Activated CD8-positive, alpha-beta T cell treated with anti-CD3 and anti-CD28 coated beads for 36 hours (primary cell): ENCODE data around the gene SOBP. TPM values are rescaled to one million over a fixed set of nuclear protein-coding genes. Genes with fewer than 3 reads are reported as not detected.
A peak's percentile ranks its signal among the peaks of the same experiment; 100 is the strongest.

Experiments used
- ATAC-seq: fragments of 200-7000 bp; cut with Tn5 transposase; one replicate; pipeline ENCODE4 v1.10.0; 2021; ENCODE audit warnings: mild to moderate bottlenecking, moderate library complexity
- CTCF ChIA-PET: fragments of 350-600 bp; sonication (Branson Sonifier 250); formaldehyde crosslinking; loops from one replicate; lab custom pipeline; 2021; ENCODE audit warnings: antibody characterized with exemption; lab: Charles Lee
- POLR2A ChIA-PET: fragments of 350-600 bp; sonication (Branson Sonifier 250); formaldehyde crosslinking; loops from one replicate; lab custom pipeline; 2021; ENCODE audit warnings: antibody characterized with exemption; lab: Charles Lee
- DNase-seq: peaks from one replicate; pipeline ENCODE4 v3.0.0-alpha.2; 2020
- H3K27ac Mint-ChIP-seq: one replicate; pipeline ENCODE4 v1.8.0; 2021; ENCODE audit warnings: mild to moderate bottlenecking, mixed read lengths
- H3K27me3 Mint-ChIP-seq: one replicate; pipeline ENCODE4 v1.8.0; 2021; ENCODE audit warnings: mixed read lengths
- H3K36me3 Mint-ChIP-seq: one replicate; pipeline ENCODE4 v1.8.0; 2021; ENCODE audit warnings: low read depth, mixed read lengths
- H3K4me1 Mint-ChIP-seq: one replicate; pipeline ENCODE4 v1.8.0; 2021; ENCODE audit warnings: low read depth, mixed read lengths
- H3K4me3 Mint-ChIP-seq: one replicate; pipeline ENCODE4 v1.8.0; 2021; ENCODE audit warnings: mild to moderate bottlenecking, moderate library complexity, mixed read lengths
- H3K9me3 Mint-ChIP-seq: one replicate; pipeline ENCODE4 v1.8.0; 2021; ENCODE audit warnings: mixed read lengths
- CTCF ChIP-seq: fragments of 200-600 bp; IDR thresholded peaks from one replicate; pipeline ENCODE4 v1.8.0; 2022; ENCODE audit warnings: antibody characterized with exemption, mild to moderate bottlenecking
- intact Hi-C: fragments of 100-400 bp; cut with micrococcal nuclease; formaldehyde crosslinking; loops from one replicate; pipeline ENCODE4 v1.10.0; 2022
- total RNA-seq, 2 experiments: library from RNA; stranded (reverse); gene quantifications; one replicate each; pipeline ENCODE4 v1.2.3, GENCODE V29; 2021

The SOBP gene
- total RNA-seq, 2 experiments from 2014 or later, result 0.77 to 1.1 TPM

GRCh38 chr6:107673076-107673494 is 183.2 kb downstream of the SOBP start:
- DNase-seq (no peak), ATAC-seq (no peak)
- CTCF ChIA-PET, result interaction anchor here (1.0 to 4.9 kb wide), 5 partner anchors 36 to 355 kb away, joined by 3 to 49 read pairs (median 4); no protein-coding TSS in a partner anchor
- H3K4me3 Mint-ChIP-seq, result no peak overlapping the region
- POLR2A ChIA-PET, result interaction anchor here (1.3 kb wide), 1 partner anchor 9 kb away, joined by 3 read pairs; no protein-coding TSS in a partner anchor
- H3K4me1 Mint-ChIP-seq, result peaks cover 26% of the 10 kb centered on the region
- no peak for TF ChIP-seq CTCF
- no peak overlapping the region for H3K27ac Mint-ChIP-seq
- no peaks in the 10 kb centered on the region for H3K36me3 Mint-ChIP-seq
- H3K9me3 Mint-ChIP-seq, result no peaks in the 10 kb centered on the region
- H3K27me3 Mint-ChIP-seq, result no peaks in the 10 kb centered on the region
- intact Hi-C loops, result loop anchor here (10.0 kb wide), 1 partner anchor 382 kb away; no protein-coding TSS in a partner anchor

- DNase-seq (peak; percentile 89), ATAC-seq (peak; percentile 98)
- Mint-ChIP-seq H3K36me3 (no peaks in the 10 kb centered on the region), H3K27ac (peak overlapping the region; percentile 91), H3K4me3 (peak overlapping the region; percentile 53), H3K27me3 (no peaks in the 10 kb centered on the region), H3K4me1 (peaks cover 16% of the 10 kb centered on the region), H3K9me3 (no peaks in the 10 kb centered on the region)
- intact Hi-C loops, result loop anchor here (1.0 to 10.0 kb wide), 3 partner anchors 172 to 380 kb away; no protein-coding TSS in a partner anchor
- CTCF ChIA-PET, result interaction anchor here (0.6 to 4.9 kb wide), 35 partner anchors 9 to 542 kb away, joined by 3 to 55 read pairs (median 4); no protein-coding TSS in a partner anchor
- POLR2A ChIA-PET, result interaction anchor here (0.7 to 1.1 kb wide), 3 partner anchors 19 to 176 kb away, joined by 3 read pairs; partner anchors contain the start of gene SCML4
- peak; percentile 91 for TF ChIP-seq CTCF
Measured at GRCh38 chr6:107674995-107675738, 185.2 kb downstream of the SOBP start.

- Mint-ChIP-seq H3K4me1 (peaks cover 10% of the 10 kb centered on the region), H3K9me3 (no peaks in the 10 kb centered on the region), H3K36me3 (no peaks in the 10 kb centered on the region), H3K27me3 (no peaks in the 10 kb centered on the region), H3K27ac (no peak overlapping the region), H3K4me3 (no peak overlapping the region)
- TF ChIP-seq CTCF, result no peak
- DNase-seq, result no peak
- CTCF ChIA-PET, result interaction anchor here (0.7 to 4.9 kb wide), 19 partner anchors 9 to 374 kb away, joined by 3 to 55 read pairs (median 5); no protein-coding TSS in a partner anchor
- intact Hi-C loops, result loop anchor here (5.0 to 10.0 kb wide), 2 partner anchors 171 to 379 kb away; no protein-coding TSS in a partner anchor
- no peak for ATAC-seq
- POLR2A ChIA-PET, result no interaction called here
Measured at GRCh38 chr6:107676042-107676441, 186.1 kb downstream of the SOBP start.

- H3K36me3 Mint-ChIP-seq, result no peaks in the 10 kb centered on the region
- H3K27ac Mint-ChIP-seq, result no peak overlapping the region
- ChIA-PET POLR2A (interaction anchor here (1.2 kb wide), 1 partner anchor 174 kb away, joined by 3 read pairs; no protein-coding TSS in a partner anchor), CTCF (interaction anchor here (3.6 to 4.9 kb wide), 2 partner anchors 170 to 191 kb away, joined by 49 to 55 read pairs; no protein-coding TSS in a partner anchor)
- H3K27me3 Mint-ChIP-seq, result no peaks in the 10 kb centered on the region
- no peak overlapping the region for H3K4me3 Mint-ChIP-seq
- no peaks in the 10 kb centered on the region for H3K9me3 Mint-ChIP-seq
- intact Hi-C loops, result loop anchor here (5.0 to 10.0 kb wide), 2 partner anchors 170 to 377 kb away; no protein-coding TSS in a partner anchor
- H3K4me1 Mint-ChIP-seq, result peaks cover 8% of the 10 kb centered on the region
- no peak for DNase-seq
- no peak for TF ChIP-seq CTCF
- ATAC-seq, result no peak
Measured at GRCh38 chr6:107677399-107677798, 187.5 kb downstream of the SOBP start.
